Stomach (tissue), 9 donors: ENCODE results near the gene TFEB. TPM values are rescaled to one million over a fixed set of nuclear protein-coding genes. Genes with fewer than 3 reads are reported as not detected.
A peak's percentile ranks its signal among the peaks of the same experiment; 100 is the strongest.

ENCODE experiments used
- DNase-seq, 2 donors: peaks; one replicate each; pipeline versions ENCODE4 v3.0.0 to v3.0.0-alpha.2; 2013 to 2019
- H3K27ac ChIP-seq, 5 donors: fragments of 200-600 bp in 4 of 5; sonication (generic) in 4 of 5; one replicate each; pipeline ENCODE4 v1.5.1; 2013 to 2019; ENCODE audit warnings: mild to moderate bottlenecking in 1 of 5, moderate library complexity in 1 of 5
- H3K27me3 ChIP-seq, 3 donors: fragments of 200-600 bp; sonication (generic); one replicate each; pipeline ENCODE4 v1.5.1; 2017 to 2019; ENCODE audit warnings: mixed run types in 1 of 3
- H3K36me3 ChIP-seq, 4 donors: fragments of 200-600 bp; sonication (generic); 1 replicate in 3 of 4; 2 replicates in 1 of 4; pipeline ENCODE4 v1.5.1; 2016 to 2019
- H3K4me1 ChIP-seq, 4 donors: fragments of 200-600 bp; sonication (generic); one replicate each; pipeline ENCODE4 v1.5.1; 2016 to 2019
- H3K4me3 ChIP-seq, 4 donors: fragments of 200-600 bp; sonication (generic) in 3 of 4; one replicate each; pipeline ENCODE4 v1.5.1; 2016 to 2019; ENCODE audit warnings: mild to moderate bottlenecking in 1 of 4
- H3K9me3 ChIP-seq, 4 donors: fragments of 200-600 bp; sonication (generic); one replicate each; pipeline ENCODE4 v1.5.1; 2016 to 2019
- CTCF ChIP-seq, 7 experiments: fragments of 450-650 bp in 4 of 7; fragments of 200-600 bp in 3 of 7; sonication (generic) in 3 of 7; IDR thresholded peaks; one replicate each; pipeline ENCODE4 v1.5.1; 2016 to 2019; ENCODE audit warnings: antibody characterized with exemption in 7 of 7, control low read depth in 2 of 7, mild to moderate bottlenecking in 1 of 7
- EP300 ChIP-seq: sonication (generic); formaldehyde crosslinking; IDR thresholded peaks from one replicate; pipeline ENCODE4 v1.6.1; 2017; ENCODE audit warnings: antibody characterized with exemption
- POLR2A ChIP-seq, 4 donors: fragments of 450-650 bp; IDR thresholded peaks; one replicate each; pipeline ENCODE4 v1.6.1; 2016; ENCODE audit warnings: antibody characterized with exemption in 4 of 4, control low read depth in 2 of 4, mild to moderate bottlenecking in 1 of 4, moderate library complexity in 1 of 4
- POLR2AphosphoS5 ChIP-seq, 3 donors: sonication (generic); formaldehyde crosslinking; IDR thresholded peaks; one replicate each; pipeline ENCODE4 v1.6.1; 2016; ENCODE audit warnings: antibody characterized with exemption in 3 of 3
- WGBS, 5 donors: extraction: QIAGEN DNeasy Blood & Tissue Kit in 3 of 5; methylation state at CpG; one replicate each; pipeline versions ENCODE4 v1.1.5 to v1.1.7; 2013 to 2018; 5-methylcytosine and 5-hydroxymethylcytosine counted together
- intact Hi-C: fragments of 100-400 bp; cut with DNase I; formaldehyde crosslinking; loops from one replicate; pipeline ENCODE4 v1.15.1; 2023; ENCODE audit warnings: low total_unique reads
- polyA plus RNA-seq, 3 donors: library from polyadenylated mRNA; stranded (reverse); fragments of 200-250 nt; gene quantifications; one replicate each; pipeline ENCODE4 v1.2.3, GENCODE V29; 2013
- total RNA-seq, 5 donors: library from RNA; depleted of rRNA; stranded (reverse); fragments of >200 nt; gene quantifications; one replicate each; pipeline versions ENCODE4 v1.1.0 to v1.2.3, GENCODE V29; 2014 to 2016
- donor health status: healthy with polysubstance abuse.
- donor health status: Bipolar disorder and iron deficiency.
- donor health status: healthy.

The TFEB gene
- total and polyA plus RNA-seq, 8 donors, result 6.4 to 130 (median 13.5) TPM

GRCh38 chr6:41684311-41685180 is 50.9 kb downstream of the TFEB start:
- WGBS, 5 donors, result 91 to 95% (median 92%) methylated on average over 12 to 25 of the region's 25 CpGs
- no peaks in the 10 kb centered on the region for H3K27me3 ChIP-seq
- no peaks in the 10 kb centered on the region for H3K9me3 ChIP-seq
- no peak overlapping the region for H3K27ac ChIP-seq
- no peak for DNase-seq
- peaks cover 21 to 48% (median 44%) of the 10 kb centered on the region in 4 donors for H3K4me1 ChIP-seq
- intact Hi-C loops, result loop anchor here (5.0 kb wide), 1 partner anchor 82 kb away; no protein-coding TSS in a partner anchor
- peaks cover 14 to 55% (median 54%) of the 10 kb centered on the region in 4 donors for H3K36me3 ChIP-seq
- TF ChIP-seq CTCF (IDR thresholded peaks at IDR 0.05) (no peak), EP300 (no peak), POLR2A (IDR thresholded peaks at IDR 0.05) (no peak), POLR2AphosphoS5 (IDR thresholded peaks at IDR 0.05) (no peak)
- no peak overlapping the region for H3K4me3 ChIP-seq

- peaks cover 14 to 48% (median 46%) of the 10 kb centered on the region in 4 donors for H3K36me3 ChIP-seq
- no peaks in the 10 kb centered on the region for H3K9me3 ChIP-seq
- H3K4me1 ChIP-seq, result peaks cover 17 to 41% (median 36%) of the 10 kb centered on the region in 4 donors
- peak; percentile 85 to 95 for DNase-seq
- no peaks in the 10 kb centered on the region for H3K27me3 ChIP-seq
- intact Hi-C loops, result loop anchor here (5.0 kb wide), 1 partner anchor 81 kb away; no protein-coding TSS in a partner anchor
- peak overlapping the region; percentile 30 to 45 (median 44) for H3K4me3 ChIP-seq
- peak overlapping the region; percentile 32 to 63 (median 53) for H3K27ac ChIP-seq
- TF ChIP-seq POLR2A (IDR thresholded peaks at IDR 0.05) (no peak), EP300 (no peak), CTCF (IDR thresholded peaks at IDR 0.05) (peak in 5 of 7 experiments; percentile 86 to 94 (median 89)), POLR2AphosphoS5 (IDR thresholded peaks at IDR 0.05) (peak in 1 of 3 donors; percentile 39)
- WGBS, 5 donors, result 13 to 44% (median 14%) methylated on average over 9 to 38 of the region's 38 CpGs
These were observed 51.7 kb downstream of the TFEB start for GRCh38 chr6:41683523-41684310.

- Histone ChIP-seq H3K4me3 (peak overlapping the region; percentile 30 to 45 (median 44)), H3K36me3 (peaks cover 12 to 43% (median 41%) of the 10 kb centered on the region in 4 donors), H3K27me3 (no peaks in the 10 kb centered on the region), H3K27ac (peak overlapping the region; percentile 32 to 63 (median 53)), H3K9me3 (no peaks in the 10 kb centered on the region), H3K4me1 (peaks cover 17 to 35% (median 31%) of the 10 kb centered on the region in 4 donors)
- 7 to 23% (median 14%) methylated on average over 5 to 18 of the region's 18 CpGs for WGBS, 5 donors
- no peak for TF ChIP-seq EP300
- TF ChIP-seq POLR2A (IDR thresholded peaks at IDR 0.05), result no peak
- no peak for TF ChIP-seq POLR2AphosphoS5 (IDR thresholded peaks at IDR 0.05)
- TF ChIP-seq CTCF (IDR thresholded peaks at IDR 0.05), result no peak
- no peak for DNase-seq
- intact Hi-C loops, result loop anchor here (5.0 kb wide), 1 partner anchor 81 kb away; no protein-coding TSS in a partner anchor
These were observed 52.2 kb downstream of the TFEB start for GRCh38 chr6:41683273-41683522.
